ENCODE results near the gene SHC1.
A peak's percentile ranks its signal among the peaks of the same experiment; 100 is the strongest.

The SHC1 gene

GRCh38 chr1:155005076-155006011 lies 34.8 kb upstream of the SHC1 start:
- DNase-seq (ENCODE audit: insufficient read length) (no peak), FAIRE-seq (peak; percentile 17)
- TF ChIP-seq POLR2AphosphoS5 (IDR thresholded peaks at IDR 0.05; ENCODE audit: low read depth, low read length): no peak
- TF ChIP-seq POLR2A (IDR thresholded peaks at IDR 0.05; ENCODE audit: low read depth, low read length): no peak
- no peak for TF ChIP-seq TAF1 (IDR thresholded peaks at IDR 0.05; ENCODE audit: borderline replicate concordance, low read depth, low read length)

GRCh38 chr1:155004352-155005075 lies 34.0 kb upstream of the SHC1 start:
- TF ChIP-seq POLR2A (IDR thresholded peaks at IDR 0.05; ENCODE audit: low read depth, low read length): no peak
- no peak for TF ChIP-seq POLR2AphosphoS5 (IDR thresholded peaks at IDR 0.05; ENCODE audit: low read depth, low read length)
- TF ChIP-seq TAF1 (IDR thresholded peaks at IDR 0.05; ENCODE audit: borderline replicate concordance, low read depth, low read length): no peak
- FAIRE-seq: no peak
- no peak for DNase-seq (ENCODE audit: insufficient read length)

- TF ChIP-seq POLR2A (IDR thresholded peaks at IDR 0.05; ENCODE audit: low read depth, low read length) (no peak), TAF1 (IDR thresholded peaks at IDR 0.05; ENCODE audit: borderline replicate concordance, low read depth, low read length) (no peak), POLR2AphosphoS5 (IDR thresholded peaks at IDR 0.05; ENCODE audit: low read depth, low read length) (no peak)
- DNase-seq (ENCODE audit: insufficient read length): no peak
- peak; percentile 78 for FAIRE-seq
Measured at GRCh38 chr1:155003766-155004351, 33.3 kb upstream of the SHC1 start.

- no peak for TF ChIP-seq POLR2AphosphoS5 (IDR thresholded peaks at IDR 0.05; ENCODE audit: low read depth, low read length)
- TF ChIP-seq TAF1 (IDR thresholded peaks at IDR 0.05; ENCODE audit: borderline replicate concordance, low read depth, low read length): no peak
- no peak for TF ChIP-seq POLR2A (IDR thresholded peaks at IDR 0.05; ENCODE audit: low read depth, low read length)
- no peak for DNase-seq (ENCODE audit: insufficient read length)
- FAIRE-seq: no peak
Measured at GRCh38 chr1:155003227-155003765, 32.7 kb upstream of the SHC1 start.

- DNase-seq (ENCODE audit: insufficient read length) (no peak), FAIRE-seq (no peak)
- no peak for TF ChIP-seq POLR2A (IDR thresholded peaks at IDR 0.05; ENCODE audit: low read depth, low read length)
- no peak for TF ChIP-seq TAF1 (IDR thresholded peaks at IDR 0.05; ENCODE audit: borderline replicate concordance, low read depth, low read length)
Measured at GRCh38 chr1:155002464-155003226, 32.1 kb upstream of the SHC1 start, which contains the start of gene ZBTB7B. ZBTB7B (plus strand) TSS chr1:155002802; CDS start chr1:155014661, 11,859 bp downstream.

- TF ChIP-seq POLR2AphosphoS5 (IDR thresholded peaks at IDR 0.05; ENCODE audit: low read depth, low read length) (no peak), TAF1 (IDR thresholded peaks at IDR 0.05; ENCODE audit: borderline replicate concordance, low read depth, low read length) (no peak), POLR2A (IDR thresholded peaks at IDR 0.05; ENCODE audit: low read depth, low read length) (no peak)
- FAIRE-seq (peak; percentile 99), DNase-seq (ENCODE audit: insufficient read length) (peak; percentile 98)
Measured at GRCh38 chr1:155001675-155002463, 31.3 kb upstream of the SHC1 start.

GRCh38 chr1:155001425-155001674 lies 30.8 kb upstream of the SHC1 start:
- DNase-seq (ENCODE audit: insufficient read length) (no peak), FAIRE-seq (peak; percentile 33)
- no peak for TF ChIP-seq TAF1 (IDR thresholded peaks at IDR 0.05; ENCODE audit: borderline replicate concordance, low read depth, low read length)

- DNase-seq (ENCODE audit: insufficient read length) (peak; percentile 85), FAIRE-seq (peak; percentile 92)
- TF ChIP-seq POLR2A (IDR thresholded peaks at IDR 0.05; ENCODE audit: low read depth, low read length) (peak; percentile 29; the same call in 1 of the 2 replicates), POLR2AphosphoS5 (IDR thresholded peaks at IDR 0.05; ENCODE audit: low read depth, low read length) (no peak), TAF1 (IDR thresholded peaks at IDR 0.05; ENCODE audit: borderline replicate concordance, low read depth, low read length) (0 out of 2 replicates have a peak, but pooled peaks have one; percentile 48)
Measured at GRCh38 chr1:155000726-155001424, 30.3 kb upstream of the SHC1 start.

GRCh38 chr1:155000411-155000725 lies 29.8 kb upstream of the SHC1 start:
- DNase-seq (ENCODE audit: insufficient read length) (no peak), FAIRE-seq (no peak)
- TF ChIP-seq TAF1 (IDR thresholded peaks at IDR 0.05; ENCODE audit: borderline replicate concordance, low read depth, low read length) (no peak), POLR2AphosphoS5 (IDR thresholded peaks at IDR 0.05; ENCODE audit: low read depth, low read length) (no peak), POLR2A (IDR thresholded peaks at IDR 0.05; ENCODE audit: low read depth, low read length) (no peak)
